Stomach (tissue), 9 donors: ENCODE measurements around the gene SPEF1. TPM values are rescaled to one million over a fixed set of nuclear protein-coding genes. Genes with fewer than 3 reads are reported as not detected.

Source experiments
- DNase-seq, 2 donors: peaks; one replicate each; pipeline versions ENCODE4 v3.0.0 to v3.0.0-alpha.2; 2013 to 2019
- H3K27ac ChIP-seq, 5 donors: fragments of 200-600 bp in 4 of 5; sonication (generic) in 4 of 5; one replicate each; pipeline ENCODE4 v1.5.1; 2013 to 2019; ENCODE audit warnings: mild to moderate bottlenecking in 1 of 5, moderate library complexity in 1 of 5
- H3K27me3 ChIP-seq, 3 donors: fragments of 200-600 bp; sonication (generic); one replicate each; pipeline ENCODE4 v1.5.1; 2017 to 2019; ENCODE audit warnings: mixed run types in 1 of 3
- H3K36me3 ChIP-seq, 4 donors: fragments of 200-600 bp; sonication (generic); 1 replicate in 3 of 4; 2 replicates in 1 of 4; pipeline ENCODE4 v1.5.1; 2016 to 2019
- H3K4me1 ChIP-seq, 4 donors: fragments of 200-600 bp; sonication (generic); one replicate each; pipeline ENCODE4 v1.5.1; 2016 to 2019
- H3K4me3 ChIP-seq, 4 donors: fragments of 200-600 bp; sonication (generic) in 3 of 4; one replicate each; pipeline ENCODE4 v1.5.1; 2016 to 2019; ENCODE audit warnings: mild to moderate bottlenecking in 1 of 4
- H3K9me3 ChIP-seq, 4 donors: fragments of 200-600 bp; sonication (generic); one replicate each; pipeline ENCODE4 v1.5.1; 2016 to 2019
- CTCF ChIP-seq, 7 experiments: fragments of 450-650 bp in 4 of 7; fragments of 200-600 bp in 3 of 7; sonication (generic) in 3 of 7; IDR thresholded peaks; one replicate each; pipeline ENCODE4 v1.5.1; 2016 to 2019; ENCODE audit warnings: antibody characterized with exemption in 7 of 7, control low read depth in 2 of 7, mild to moderate bottlenecking in 1 of 7
- EP300 ChIP-seq: sonication (generic); formaldehyde crosslinking; IDR thresholded peaks from one replicate; pipeline ENCODE4 v1.6.1; 2017; ENCODE audit warnings: antibody characterized with exemption
- POLR2A ChIP-seq, 4 donors: fragments of 450-650 bp; IDR thresholded peaks; one replicate each; pipeline ENCODE4 v1.6.1; 2016; ENCODE audit warnings: antibody characterized with exemption in 4 of 4, control low read depth in 2 of 4, mild to moderate bottlenecking in 1 of 4, moderate library complexity in 1 of 4
- POLR2AphosphoS5 ChIP-seq, 3 donors: sonication (generic); formaldehyde crosslinking; IDR thresholded peaks; one replicate each; pipeline ENCODE4 v1.6.1; 2016; ENCODE audit warnings: antibody characterized with exemption in 3 of 3
- WGBS, 5 donors: extraction: QIAGEN DNeasy Blood & Tissue Kit in 3 of 5; methylation state at CpG; one replicate each; pipeline versions ENCODE4 v1.1.5 to v1.1.7; 2013 to 2018; 5-methylcytosine and 5-hydroxymethylcytosine counted together
- intact Hi-C: fragments of 100-400 bp; cut with DNase I; formaldehyde crosslinking; loops from one replicate; pipeline ENCODE4 v1.15.1; 2023; ENCODE audit warnings: low total_unique reads
- polyA plus RNA-seq, 3 donors: library from polyadenylated mRNA; stranded (reverse); fragments of 200-250 nt; gene quantifications; one replicate each; pipeline ENCODE4 v1.2.3, GENCODE V29; 2013
- total RNA-seq, 5 donors: library from RNA; depleted of rRNA; stranded (reverse); fragments of >200 nt; gene quantifications; one replicate each; pipeline versions ENCODE4 v1.1.0 to v1.2.3, GENCODE V29; 2014 to 2016
- donor health status: healthy with polysubstance abuse.
- donor health status: Bipolar disorder and iron deficiency.
- donor health status: healthy.

SPEF1 gene
- total and polyA plus RNA-seq, 8 donors = 0.18 to 0.19 TPM; not detected in 6

- Histone ChIP-seq H3K4me3 (no peak overlapping the region), H3K36me3 (no peaks in the 10 kb centered on the region), H3K27ac (peak overlapping the region; percentile 87 to 99 (median 92)), H3K27me3 (no peaks in the 10 kb centered on the region), H3K9me3 (no peaks in the 10 kb centered on the region), H3K4me1 (peaks cover 55 to 75% (median 67%) of the 10 kb centered on the region in 4 donors)
- TF ChIP-seq POLR2AphosphoS5 (IDR thresholded peaks at IDR 0.05) = no peak
- no peak for TF ChIP-seq EP300
- TF ChIP-seq POLR2A (IDR thresholded peaks at IDR 0.05) = no peak
- no peak for TF ChIP-seq CTCF (IDR thresholded peaks at IDR 0.05)
- 87 to 94% (median 93%) methylated on average over 9 of the region's 9 CpGs for WGBS, 5 donors
- intact Hi-C loops = no loop called here
- no peak for DNase-seq
Measured at GRCh38 chr20:3812259-3812681, 31.0 kb upstream of the SPEF1 start.

GRCh38 chr20:3811467-3812258 lies 30.4 kb upstream of the SPEF1 start:
- Histone ChIP-seq H3K27me3 (no peaks in the 10 kb centered on the region), H3K36me3 (no peaks in the 10 kb centered on the region), H3K9me3 (no peaks in the 10 kb centered on the region), H3K27ac (peak overlapping the region; percentile 87 to 99 (median 92)), H3K4me1 (peaks cover 61 to 81% (median 73%) of the 10 kb centered on the region in 4 donors), H3K4me3 (peak overlapping the region; percentile 27 to 34 (median 30))
- intact Hi-C loops = no loop called here
- WGBS, 5 donors = 3 to 4% (median 4%) methylated on average over 18 to 20 of the region's 20 CpGs
- DNase-seq = peak; percentile 99
- TF ChIP-seq POLR2AphosphoS5 (IDR thresholded peaks at IDR 0.05) (peak; percentile 97 to 99 (median 99)), EP300 (peak; percentile 93), CTCF (IDR thresholded peaks at IDR 0.05) (no peak), POLR2A (IDR thresholded peaks at IDR 0.05) (peak in 2 of 4 donors; percentile 23 to 77)

- WGBS, 5 donors = 79 to 86% (median 82%) methylated on average over 3 of the region's 3 CpGs
- H3K27ac ChIP-seq = peak overlapping the region; percentile 87 to 99 (median 96)
- TF ChIP-seq CTCF (IDR thresholded peaks at IDR 0.05) = no peak
- no peak for TF ChIP-seq POLR2AphosphoS5 (IDR thresholded peaks at IDR 0.05)
- no peak for TF ChIP-seq POLR2A (IDR thresholded peaks at IDR 0.05)
- no peak for TF ChIP-seq EP300
- DNase-seq = no peak
- H3K9me3 ChIP-seq = no peaks in the 10 kb centered on the region
- H3K4me1 ChIP-seq = peaks cover 66 to 86% (median 78%) of the 10 kb centered on the region in 4 donors
- H3K4me3 ChIP-seq = no peak overlapping the region
- H3K36me3 ChIP-seq = peaks cover 20 to 26% (median 25%) of the 10 kb centered on the region in 4 donors
- no peaks in the 10 kb centered on the region for H3K27me3 ChIP-seq
- intact Hi-C loops = no loop called here
Measured at GRCh38 chr20:3808544-3808943, 27.3 kb upstream of the SPEF1 start.

GRCh38 chr20:3804781-3805180 lies 23.5 kb upstream of the SPEF1 start:
- no peaks in the 10 kb centered on the region for H3K27me3 ChIP-seq
- H3K27ac ChIP-seq = peak overlapping the region in 4 of 5 donors; percentile 87 to 99 (median 97)
- 90 to 100% (median 93%) methylated on average over 1 to 11 of the region's 11 CpGs for WGBS, 5 donors
- TF ChIP-seq POLR2AphosphoS5 (IDR thresholded peaks at IDR 0.05) (no peak), EP300 (no peak), CTCF (IDR thresholded peaks at IDR 0.05) (no peak), POLR2A (IDR thresholded peaks at IDR 0.05) (no peak)
- peaks cover 37 to 78% (median 56%) of the 10 kb centered on the region in 4 donors for H3K4me1 ChIP-seq
- H3K4me3 ChIP-seq = no peak overlapping the region
- peak in 1 of 2 donors; percentile 1 for DNase-seq
- peaks cover 53 to 64% (median 63%) of the 10 kb centered on the region in 4 donors for H3K36me3 ChIP-seq
- no peaks in the 10 kb centered on the region for H3K9me3 ChIP-seq
- intact Hi-C loops = no loop called here
